Activated CD8-positive, alpha-beta T cell treated with anti-CD3 and anti-CD28 coated beads for 36 hours (primary cell): ENCODE data around the gene R3HDM2. TPM values are rescaled to one million over a fixed set of nuclear protein-coding genes. Genes with fewer than 3 reads are reported as not detected.

ENCODE experiments used
- ATAC-seq: fragments of 200-7000 bp; cut with Tn5 transposase; one replicate; pipeline ENCODE4 v1.10.0; 2021; ENCODE audit warnings: mild to moderate bottlenecking, moderate library complexity
- CTCF ChIA-PET: fragments of 350-600 bp; sonication (Branson Sonifier 250); formaldehyde crosslinking; loops from one replicate; lab custom pipeline; 2021; ENCODE audit warnings: antibody characterized with exemption; lab: Charles Lee
- POLR2A ChIA-PET: fragments of 350-600 bp; sonication (Branson Sonifier 250); formaldehyde crosslinking; loops from one replicate; lab custom pipeline; 2021; ENCODE audit warnings: antibody characterized with exemption; lab: Charles Lee
- DNase-seq: peaks from one replicate; pipeline ENCODE4 v3.0.0-alpha.2; 2020
- H3K27ac Mint-ChIP-seq: one replicate; pipeline ENCODE4 v1.8.0; 2021; ENCODE audit warnings: mild to moderate bottlenecking, mixed read lengths
- H3K27me3 Mint-ChIP-seq: one replicate; pipeline ENCODE4 v1.8.0; 2021; ENCODE audit warnings: mixed read lengths
- H3K36me3 Mint-ChIP-seq: one replicate; pipeline ENCODE4 v1.8.0; 2021; ENCODE audit warnings: low read depth, mixed read lengths
- H3K4me1 Mint-ChIP-seq: one replicate; pipeline ENCODE4 v1.8.0; 2021; ENCODE audit warnings: low read depth, mixed read lengths
- H3K4me3 Mint-ChIP-seq: one replicate; pipeline ENCODE4 v1.8.0; 2021; ENCODE audit warnings: mild to moderate bottlenecking, moderate library complexity, mixed read lengths
- H3K9me3 Mint-ChIP-seq: one replicate; pipeline ENCODE4 v1.8.0; 2021; ENCODE audit warnings: mixed read lengths
- intact Hi-C: fragments of 100-400 bp; cut with micrococcal nuclease; formaldehyde crosslinking; loops from one replicate; pipeline ENCODE4 v1.10.0; 2022
- total RNA-seq, 2 experiments: library from RNA; stranded (reverse); gene quantifications; one replicate each; pipeline ENCODE4 v1.2.3, GENCODE V29; 2021
- TF ChIP-seq, protein P1 (sequence below): fragments of 200-600 bp; IDR thresholded peaks from one replicate; pipeline ENCODE4 v1.8.0; 2022; ENCODE audit warnings: antibody characterized with exemption, mild to moderate bottlenecking

The R3HDM2 gene
- total RNA-seq, 2 experiments from 2014 or later = 33.2 to 44.0 TPM

DNA sequence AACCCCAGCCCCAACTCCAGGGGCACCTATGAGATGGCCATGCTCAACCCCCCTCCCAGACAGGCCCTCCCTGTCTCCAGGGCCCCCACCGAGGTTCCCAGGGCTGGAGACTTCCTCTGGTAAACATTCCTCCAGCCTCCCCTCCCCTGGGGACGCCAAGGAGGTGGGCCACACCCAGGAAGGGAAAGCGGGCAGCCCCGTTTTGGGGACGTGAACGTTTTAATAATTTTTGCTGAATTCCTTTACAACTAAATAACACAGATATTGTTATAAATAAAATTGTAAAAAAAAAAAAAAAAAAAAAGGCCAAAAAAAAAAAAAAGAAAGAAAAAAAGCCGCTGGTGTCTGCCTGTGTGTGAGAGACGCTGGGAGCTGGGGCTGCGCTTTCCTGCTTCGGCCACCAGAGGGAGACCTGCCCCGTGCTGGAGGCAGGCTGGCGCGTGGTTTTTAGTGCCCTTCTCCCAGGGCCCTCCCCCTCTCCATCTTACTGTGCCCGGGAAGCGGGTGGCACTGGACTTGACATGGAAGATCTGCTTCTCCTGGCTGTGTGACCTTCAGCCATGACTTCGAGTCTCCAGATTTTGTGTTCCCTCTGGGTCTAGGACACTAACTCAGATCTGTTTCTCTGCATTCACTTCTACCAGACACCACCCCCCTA, 217.7 kb downstream of the R3HDM2 start:
- peaks cover 38% of the 10 kb centered on the region for H3K27me3 Mint-ChIP-seq
- H3K4me3 Mint-ChIP-seq = no peak overlapping the region
- peaks cover 27% of the 10 kb centered on the region for H3K4me1 Mint-ChIP-seq
- ChIA-PET CTCF (interaction anchor here (0.8 to 8.8 kb wide), 35 partner anchors 8 to 263 kb away, joined by 3 to 397 read pairs (median 4); partner anchors contain the start of genes GLI1, LRP1, SHMT2 and STAC3), POLR2A (interaction anchor here (1.0 to 8.2 kb wide), 3 partner anchors 17 to 27 kb away, joined by 3 to 99 read pairs (median 13); partner anchors contain the start of gene SHMT2)
- TF ChIP-seq, protein P1, sequence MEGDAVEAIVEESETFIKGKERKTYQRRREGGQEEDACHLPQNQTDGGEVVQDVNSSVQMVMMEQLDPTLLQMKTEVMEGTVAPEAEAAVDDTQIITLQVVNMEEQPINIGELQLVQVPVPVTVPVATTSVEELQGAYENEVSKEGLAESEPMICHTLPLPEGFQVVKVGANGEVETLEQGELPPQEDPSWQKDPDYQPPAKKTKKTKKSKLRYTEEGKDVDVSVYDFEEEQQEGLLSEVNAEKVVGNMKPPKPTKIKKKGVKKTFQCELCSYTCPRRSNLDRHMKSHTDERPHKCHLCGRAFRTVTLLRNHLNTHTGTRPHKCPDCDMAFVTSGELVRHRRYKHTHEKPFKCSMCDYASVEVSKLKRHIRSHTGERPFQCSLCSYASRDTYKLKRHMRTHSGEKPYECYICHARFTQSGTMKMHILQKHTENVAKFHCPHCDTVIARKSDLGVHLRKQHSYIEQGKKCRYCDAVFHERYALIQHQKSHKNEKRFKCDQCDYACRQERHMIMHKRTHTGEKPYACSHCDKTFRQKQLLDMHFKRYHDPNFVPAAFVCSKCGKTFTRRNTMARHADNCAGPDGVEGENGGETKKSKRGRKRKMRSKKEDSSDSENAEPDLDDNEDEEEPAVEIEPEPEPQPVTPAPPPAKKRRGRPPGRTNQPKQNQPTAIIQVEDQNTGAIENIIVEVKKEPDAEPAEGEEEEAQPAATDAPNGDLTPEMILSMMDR = peak; percentile 92
- peak; percentile 89 for DNase-seq
- intact Hi-C loops = loop anchor here (1.0 kb wide), 1 partner anchor 30 kb away; no protein-coding TSS in a partner anchor
- ATAC-seq = peak; percentile 71
- no peaks in the 10 kb centered on the region for H3K9me3 Mint-ChIP-seq
- no peak overlapping the region for H3K27ac Mint-ChIP-seq
- H3K36me3 Mint-ChIP-seq = no peaks in the 10 kb centered on the region

DNA sequence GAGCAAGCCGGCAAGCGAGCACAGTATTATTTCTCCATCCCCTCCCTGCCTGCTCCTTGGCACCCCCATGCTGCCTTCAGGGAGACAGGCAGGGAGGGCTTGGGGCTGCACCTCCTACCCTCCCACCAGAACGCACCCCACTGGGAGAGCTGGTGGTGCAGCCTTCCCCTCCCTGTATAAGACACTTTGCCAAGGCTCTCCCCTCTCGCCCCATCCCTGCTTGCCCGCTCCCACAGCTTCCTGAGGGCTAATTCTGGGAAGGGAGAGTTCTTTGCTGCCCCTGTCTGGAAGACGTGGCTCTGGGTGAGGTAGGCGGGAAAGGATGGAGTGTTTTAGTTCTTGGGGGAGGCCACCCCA, 218.2 kb downstream of the R3HDM2 start:
- ATAC-seq (no peak), DNase-seq (no peak)
- ChIA-PET CTCF (interaction anchor here (1.0 to 8.8 kb wide), 16 partner anchors 9 to 239 kb away, joined by 3 to 397 read pairs (median 8); partner anchors contain the start of genes LRP1, SHMT2, STAC3 and STAT6), POLR2A (interaction anchor here (8.2 kb wide), 1 partner anchor 27 kb away, joined by 99 read pairs; a partner anchor contains a TSS)
- Mint-ChIP-seq H3K36me3 (no peaks in the 10 kb centered on the region), H3K27ac (no peak overlapping the region), H3K27me3 (peaks cover 34% of the 10 kb centered on the region), H3K4me1 (peaks cover 27% of the 10 kb centered on the region), H3K9me3 (no peaks in the 10 kb centered on the region), H3K4me3 (no peak overlapping the region)
- TF ChIP-seq, protein P1 = no peak
- intact Hi-C loops = loop anchor here (1.0 kb wide), 1 partner anchor 31 kb away; no protein-coding TSS in a partner anchor

GRCh38 chr12:57211791-57212700, 218.8 kb downstream of the R3HDM2 start:
- peaks cover 23% of the 10 kb centered on the region for H3K4me1 Mint-ChIP-seq

GRCh38 chr12:57210926-57211692, 219.7 kb downstream of the R3HDM2 start:
- TF ChIP-seq, protein P1 = no peak
- no peak overlapping the region for H3K4me3 Mint-ChIP-seq
- peaks cover 28% of the 10 kb centered on the region for H3K27me3 Mint-ChIP-seq
- DNase-seq = no peak
- no peaks in the 10 kb centered on the region for H3K9me3 Mint-ChIP-seq
- no peaks in the 10 kb centered on the region for H3K36me3 Mint-ChIP-seq
- no peak for ATAC-seq
- intact Hi-C loops = no loop called here
- POLR2A ChIA-PET = no interaction called here
- H3K4me1 Mint-ChIP-seq = peaks cover 23% of the 10 kb centered on the region
- CTCF ChIA-PET = interaction anchor here (0.7 to 1.0 kb wide), 2 partner anchors 22 to 28 kb away, joined by 3 read pairs; no protein-coding TSS in a partner anchor
- no peak overlapping the region for H3K27ac Mint-ChIP-seq

More at GRCh38 chr12:57211791-57212700, 218.8 kb downstream of the R3HDM2 start:
- CTCF ChIA-PET = interaction anchor here (1.0 to 8.8 kb wide), 5 partner anchors 21 to 38 kb away, joined by 3 to 397 read pairs (median 17); partner anchors contain the start of gene STAC3
- Mint-ChIP-seq H3K27me3 (peaks cover 29% of the 10 kb centered on the region), H3K4me3 (no peak overlapping the region), H3K9me3 (no peaks in the 10 kb centered on the region), H3K36me3 (no peaks in the 10 kb centered on the region), H3K27ac (no peak overlapping the region)
- POLR2A ChIA-PET = interaction anchor here (8.2 kb wide), 1 partner anchor 28 kb away, joined by 99 read pairs; a partner anchor contains a TSS
- ATAC-seq (no peak), DNase-seq (no peak)
- intact Hi-C loops = no loop called here
- TF ChIP-seq, protein P1 = no peak
